Testis (tissue), 2 donors: ENCODE measurements around the gene SUN1.

Experiments used
- CTCF ChIP-seq, 3 experiments: fragments of 450-650 bp in 2 of 3; fragments of 200-600 bp in 1 of 3; sonication (generic) in 1 of 3; IDR thresholded peaks; one replicate each; pipeline ENCODE4 v1.5.1; 2016 to 2019; ENCODE audit warnings: antibody characterized with exemption in 3 of 3, mild to moderate bottlenecking in 2 of 3, moderate library complexity in 1 of 3
- POLR2A ChIP-seq: fragments of 450-650 bp; IDR thresholded peaks from one replicate; pipeline ENCODE4 v1.6.1; 2017; ENCODE audit warnings: antibody characterized with exemption, mild to moderate bottlenecking, moderate library complexity

- TF ChIP-seq CTCF (IDR thresholded peaks at IDR 0.05): no peak
- no peak for TF ChIP-seq POLR2A
Observed at GRCh38 chr7:897771-898376, 65.6 kb downstream of the SUN1 start.
